H1 (cell line): ENCODE data around the gene SCARB1. TPM values are rescaled to one million over a fixed set of nuclear protein-coding genes. Genes with fewer than 3 reads are reported as not detected.

Experiments used
- CTCF ChIA-PET: fragments of 300-600 bp; sonication (Branson Sonifier 250); formaldehyde crosslinking; loops from one replicate; lab custom pipeline; 2021; ENCODE audit not compliant: partially characterized antibody; lab: Charles Lee
- POLR2A ChIA-PET: fragments of 300-600 bp; sonication (Branson Sonifier 250); formaldehyde crosslinking; loops from one replicate; lab custom pipeline; 2021; ENCODE audit warnings: inconsistent platforms; ENCODE audit not compliant: partially characterized antibody; lab: Charles Lee
- DNase-seq, 2 experiments: peaks; one replicate each; pipeline versions ENCODE4 v3.0.0 to v3.0.0-alpha.2; 2010 to 2022; ENCODE audit warnings: low spot score in 2 of 2, low read depth in 1 of 2, mixed read lengths in 1 of 2
- FAIRE-seq: peaks from 2 replicates; lab custom pipeline; 2011; peaks lifted over from hg19 to GRCh38; lab: Jason Lieb, UNC
- H2AFZ ChIP-seq: 2 replicates; pipeline ENCODE4 v1.8.1; 2012; ENCODE audit warnings: low read length, inconsistent platforms
- H2AK5ac ChIP-seq: 2 replicates; pipeline ENCODE4 v1.6.1; 2013; ENCODE audit warnings: low read depth, low read length
- H2BK120ac ChIP-seq: replicated peaks from 2 replicates; pipeline ENCODE3; 2013; ENCODE audit warnings: low read depth, low read length, inconsistent platforms
- H2BK12ac ChIP-seq: 2 replicates; pipeline ENCODE4 v1.6.1; 2013; ENCODE audit warnings: low read depth, low read length
- H2BK15ac ChIP-seq: 2 replicates; pipeline ENCODE4 v1.6.1; 2013; ENCODE audit warnings: low read length
- H2BK20ac ChIP-seq: 2 replicates; pipeline ENCODE4 v1.6.1; 2013; ENCODE audit warnings: low read length
- H2BK5ac ChIP-seq: 2 replicates; pipeline ENCODE4 v1.6.1; 2013; ENCODE audit warnings: low read depth, low read length
- H3K14ac ChIP-seq: 2 replicates; pipeline ENCODE4 v1.6.1; 2013; ENCODE audit warnings: inconsistent platforms; ENCODE audit not compliant: insufficient read length
- H3K18ac ChIP-seq: 2 replicates; pipeline ENCODE4 v1.6.1; 2013; ENCODE audit warnings: low read length; ENCODE audit errors: extremely low read depth
- H3K23ac ChIP-seq: 2 replicates; pipeline ENCODE4 v1.6.1; 2013; ENCODE audit warnings: inconsistent platforms; ENCODE audit not compliant: insufficient read length
- H3K23me2 ChIP-seq: 2 replicates; pipeline ENCODE4 v1.6.1; 2013; ENCODE audit warnings: low read depth, low read length
- H3K27ac ChIP-seq: 2 replicates; pipeline ENCODE4 v1.6.1; 2011; ENCODE audit warnings: low read depth, low read length, inconsistent platforms
- H3K27me3 ChIP-seq, 4 experiments: replicated peaks in 1 of 4; 1 replicate in 1 of 4; 2 replicates in 3 of 4; pipeline versions ENCODE4 v1.6.1 to v1.8.1; 2011 to 2013; ENCODE audit warnings: low read length in 3 of 4, mild to moderate bottlenecking in 3 of 4, inconsistent platforms in 2 of 4, mixed read lengths in 2 of 4, moderate library complexity in 1 of 4; ENCODE audit not compliant: control insufficient read depth in 3 of 4, insufficient read depth in 3 of 4; ENCODE audit errors: extremely low read depth in 1 of 4
- H3K36me3 ChIP-seq, 4 experiments: 2 replicates each; pipeline versions ENCODE4 v1.6.1 to v1.8.1; 2011 to 2013; ENCODE audit warnings: mild to moderate bottlenecking in 4 of 4, low read length in 3 of 4, moderate library complexity in 2 of 4, control low read depth in 1 of 4, inconsistent platforms in 1 of 4; ENCODE audit not compliant: insufficient read depth in 4 of 4, control insufficient read depth in 2 of 4
- H3K4ac ChIP-seq: replicated peaks from 2 replicates; pipeline ENCODE3; 2013; ENCODE audit warnings: low read length, low read depth, mixed read lengths, inconsistent platforms; ENCODE audit not compliant: insufficient read length
- H3K4me1 ChIP-seq, 4 experiments: replicated peaks in 1 of 4; 1 replicate in 1 of 4; 2 replicates in 3 of 4; pipeline versions ENCODE4 v1.6.1 to v1.8.1; 2011 to 2013; ENCODE audit warnings: low read length in 3 of 4, inconsistent platforms in 2 of 4, mixed read lengths in 1 of 4; ENCODE audit not compliant: insufficient read depth in 4 of 4, control insufficient read depth in 3 of 4
- H3K4me2 ChIP-seq, 2 experiments: 2 replicates each; pipeline versions ENCODE4 v1.6.1 to v1.8.1; 2011 to 2013; ENCODE audit warnings: low read depth in 2 of 2, low read length in 2 of 2, control low read depth in 1 of 2, inconsistent platforms in 1 of 2, mild to moderate bottlenecking in 1 of 2; ENCODE audit not compliant: insufficient read depth in 1 of 2
- H3K4me3 ChIP-seq, 4 experiments: fragments of 200-600, 300-600 bp in 1 of 4; sonication (generic), shearing (Covaris generic), sonication (Bioruptor Twin) in 1 of 4; 2 replicates each; pipeline versions ENCODE4 v1.5.1 to v1.8.1; 2011 to 2016; ENCODE audit warnings: low read length in 4 of 4, low read depth in 3 of 4, control low read depth in 2 of 4, inconsistent platforms in 2 of 4, mild to moderate bottlenecking in 2 of 4, mixed read lengths in 1 of 4, moderate library complexity in 1 of 4; ENCODE audit not compliant: insufficient read depth in 2 of 4; ENCODE audit errors: extremely low read depth in 1 of 4
- H3K56ac ChIP-seq: replicated peaks from 2 replicates; pipeline ENCODE3; 2013; ENCODE audit warnings: low read depth, mild to moderate bottlenecking, mixed read lengths, low read length, inconsistent platforms; ENCODE audit not compliant: insufficient read length
- H3K79me1 ChIP-seq: 2 replicates; pipeline ENCODE4 v1.6.1; 2013; ENCODE audit warnings: low read depth, low read length, control low read depth
- H3K79me2 ChIP-seq, 2 experiments: 2 replicates each; pipeline versions ENCODE4 v1.6.1 to v1.8.1; 2012 to 2013; ENCODE audit warnings: low read length in 2 of 2, mild to moderate bottlenecking in 2 of 2, inconsistent platforms in 1 of 2; ENCODE audit not compliant: insufficient read depth in 2 of 2, control insufficient read depth in 1 of 2
- H3K9ac ChIP-seq, 4 experiments: replicated peaks in 1 of 4; 1 replicate in 1 of 4; 2 replicates in 3 of 4; pipeline versions ENCODE4 v1.6.1 to v1.8.1; 2011 to 2013; ENCODE audit warnings: low read depth in 3 of 4, low read length in 3 of 4, control low read depth in 2 of 4, mild to moderate bottlenecking in 2 of 4, moderate library complexity in 2 of 4, inconsistent platforms in 1 of 4; ENCODE audit errors: extremely low read depth in 1 of 4
- H3K9me3 ChIP-seq, 2 experiments: 2 replicates each; pipeline versions ENCODE4 v1.6.1 to v1.8.1; 2012 to 2013; ENCODE audit warnings: mild to moderate bottlenecking in 2 of 2, moderate library complexity in 2 of 2, control low read depth in 1 of 2, inconsistent platforms in 1 of 2, low read depth in 1 of 2, low read length in 1 of 2, mixed read lengths in 1 of 2; ENCODE audit not compliant: insufficient read depth in 2 of 2
- H4K20me1 ChIP-seq, 2 experiments: replicated peaks in 1 of 2; 2 replicates each; pipeline versions ENCODE3 to v1.8.1; 2011 to 2013; ENCODE audit warnings: inconsistent platforms in 2 of 2, low read length in 2 of 2, mild to moderate bottlenecking in 1 of 2; ENCODE audit not compliant: insufficient read depth in 2 of 2, control insufficient read depth in 1 of 2
- H4K5ac ChIP-seq: 2 replicates; pipeline ENCODE4 v1.6.1; 2013; ENCODE audit warnings: low read length, low read depth, mixed read lengths, inconsistent platforms; ENCODE audit not compliant: insufficient read length
- H4K8ac ChIP-seq: 2 replicates; pipeline ENCODE4 v1.8.0; 2013; ENCODE audit warnings: mild to moderate bottlenecking, moderate library complexity, low read length, inconsistent platforms; ENCODE audit not compliant: insufficient read depth; ENCODE audit errors: extremely low read depth
- H4K91ac ChIP-seq: replicated peaks from 2 replicates; pipeline ENCODE3; 2013; ENCODE audit warnings: low read length, mixed read lengths, inconsistent platforms; ENCODE audit not compliant: insufficient read length
- BRCA1 ChIP-seq: IDR thresholded peaks from 2 replicates; pipeline ENCODE4 v1.6.1; 2012; ENCODE audit warnings: low read depth, low read length, improper control_type of control experiment
- HDAC6 ChIP-seq: IDR thresholded peaks from one replicate; pipeline ENCODE4 v1.7.1; 2012; ENCODE audit warnings: low read depth, mild to moderate bottlenecking, inconsistent platforms, low read length, moderate library complexity
- JUN ChIP-seq: IDR thresholded peaks from 2 replicates; pipeline ENCODE4 v1.6.1; 2011; ENCODE audit warnings: low read depth, mild to moderate bottlenecking, improper control_type of control experiment, low read length
- PHF8 ChIP-seq: fragments of 200-600 bp; sonication (generic); conservative IDR thresholded peaks from 2 replicates; pipeline ENCODE4 v1.7.1; 2012; ENCODE audit warnings: low read depth, mild to moderate bottlenecking, inconsistent platforms, low read length, moderate library complexity
- RAD21 ChIP-seq, 2 experiments: IDR thresholded peaks in 1 of 2; conservative IDR thresholded peaks in 1 of 2; 2 replicates each; pipeline ENCODE4 v1.6.1; 2011; ENCODE audit warnings: low read depth in 2 of 2, low read length in 2 of 2, improper control_type of control experiment in 1 of 2, inconsistent platforms in 1 of 2, mild to moderate bottlenecking in 1 of 2, moderate library complexity in 1 of 2
- RNF2 ChIP-seq: fragments of 200-900, 300-1000 bp; sonication (generic); IDR thresholded peaks from 2 replicates; pipeline ENCODE4 v1.7.1; 2016; ENCODE audit warnings: borderline replicate concordance, low read depth, mild to moderate bottlenecking, antibody characterized with exemption, low read length; ENCODE audit not compliant: poor library complexity, severe bottlenecking; ENCODE audit errors: missing control alignments
- SP1 ChIP-seq: IDR thresholded peaks from 2 replicates; pipeline ENCODE4 v1.6.1; 2011; ENCODE audit warnings: low read depth, low read length
- WGBS, 2 experiments: shearing (Covaris generic) in 1 of 2; methylation state at CpG; one replicate each; pipeline versions ENCODE4 v1.1.6 to v1.1.7; 2013 to 2015; ENCODE audit warnings: low lambda C conversion rate in 2 of 2, mixed read lengths in 2 of 2, inconsistent platforms in 1 of 2, low coverage in 1 of 2, missing lambda C conversion rate in 1 of 2; ENCODE audit not compliant: insufficient replicate concordance in 2 of 2, insufficient coverage in 1 of 2, insufficient read length in 1 of 2; ENCODE audit errors: extremely low coverage in 1 of 2, missing lambda C conversion rate in 1 of 2; 5-methylcytosine and 5-hydroxymethylcytosine counted together
- polyA plus RNA-seq, 7 experiments: library from polyadenylated mRNA; depleted of rRNA in 3 of 7; stranded (reverse) in 5 of 7; unstranded in 2 of 7; fragments of >200 nt in 5 of 7; fragments of 200-250 nt in 2 of 7; gene quantifications; 1 replicate in 5 of 7; 2 replicates in 1 of 7; 4 replicates in 1 of 7; pipeline versions ENCODE4 v1.2.1 to v1.2.3, GENCODE V29; 2011 to 2013; ENCODE audit warnings: missing spikeins in 2 of 7, mixed read lengths in 2 of 7
- total RNA-seq: library from RNA; stranded (reverse); fragmentation: NEBNext Ultra II Directional; extraction: Animal tissue kit (Norgen Biotek cat#: 25700); gene quantifications from 2 replicates; pipeline ENCODE4 v1.2.1, GENCODE V29; 2021
- TF ChIP-seq, protein P1 (sequence below): IDR thresholded peaks from 2 replicates; pipeline ENCODE4 v1.6.1; 2011; ENCODE audit warnings: low read depth, mild to moderate bottlenecking, low read length; ENCODE audit not compliant: insufficient read depth
- TF ChIP-seq, protein P2 (sequence below): IDR thresholded peaks from 2 replicates; pipeline ENCODE4 v1.6.1; 2012; ENCODE audit warnings: inconsistent platforms
- TF ChIP-seq, protein P3 (sequence below): IDR thresholded peaks from 2 replicates; pipeline ENCODE4 v1.6.1; 2011; ENCODE audit warnings: low read length, improper control_type of control experiment

The SCARB1 gene
- total and polyA plus RNA-seq, 2 of the 8 experiments (the other 6 are each of a cell fraction or from before 2014, with no cell fraction given), result 45.3 to 57.1 TPM

DNA sequence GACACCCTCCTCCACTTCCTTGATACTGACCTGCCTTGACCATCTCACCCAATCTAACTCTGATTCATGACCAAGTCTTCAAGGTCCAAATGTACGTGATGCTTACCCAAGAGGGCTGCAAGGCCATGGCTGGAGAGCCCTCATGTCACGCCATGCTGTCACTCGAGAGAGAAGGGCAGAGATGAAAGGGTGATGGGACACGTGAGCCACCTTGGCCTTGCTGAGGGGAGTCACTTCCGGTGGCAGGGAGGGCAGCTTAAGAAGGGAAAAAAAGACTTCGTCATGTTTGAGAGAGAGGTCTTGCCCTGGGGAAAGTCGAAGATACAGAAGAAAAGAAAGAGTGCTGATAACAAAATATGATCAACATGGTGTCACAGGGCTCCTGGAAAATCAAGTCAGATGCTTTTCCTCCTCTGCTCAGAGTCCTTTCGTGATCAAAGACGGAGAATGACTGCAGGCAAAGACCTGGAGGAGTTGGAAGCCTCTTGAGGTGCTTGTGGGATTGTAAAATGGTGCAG is 3.3 kb upstream of the SCARB1 start:
- Histone ChIP-seq H3K14ac (no peak overlapping the region), H2BK120ac (no peak overlapping the region), H3K23ac (no peak overlapping the region), H2AK5ac (no peak overlapping the region), H2BK20ac (no peak overlapping the region), H3K56ac (no peak overlapping the region), H3K4ac (no peak overlapping the region), H3K4me1 (peaks cover 0 to 25% (median 12%) of the 10 kb centered on the region in 4 experiments; a peak in 6 of 7 replicates), H3K23me2 (peaks cover 9% of the 10 kb centered on the region; the same call in 1 of the 2 replicates), H3K79me1 (no peaks in the 10 kb centered on the region), H2BK12ac (no peak overlapping the region), H4K20me1 (peaks cover 0 to 3% of the 10 kb centered on the region in 2 experiments), H3K9ac (no peak overlapping the region), H4K5ac (no peak overlapping the region), H2BK15ac (no peak overlapping the region), H3K79me2 (peaks cover 0 to 4% of the 10 kb centered on the region in 2 experiments; a peak in 1 of 4 replicates), H3K9me3 (no peaks in the 10 kb centered on the region), H3K18ac (no peak overlapping the region), H4K8ac (no peak overlapping the region), H3K4me3 (no peak overlapping the region), H3K4me2 (no peak overlapping the region), H3K36me3 (no peaks in the 10 kb centered on the region), H2BK5ac (no peak overlapping the region), H3K27ac (no peak overlapping the region), H3K27me3 (peaks cover 0 to 4% (median 0%) of the 10 kb centered on the region in 4 experiments; a peak in 2 of 7 replicates), H2AFZ (no peak overlapping the region), H4K91ac (no peak overlapping the region)
- FAIRE-seq (no peak), DNase-seq (no peak)
- no peak for TF ChIP-seq HDAC6
- no peak for TF ChIP-seq JUN
- no peak for TF ChIP-seq BRCA1
- TF ChIP-seq RAD21 (IDR thresholded peaks at IDR 0.05 in 1 of 2, conservative IDR thresholded peaks at IDR 0.05 in 1 of 2; ENCODE audit: low read depth in 2 of 2, low read length in 2 of 2), result no peak
- TF ChIP-seq, protein P1, sequence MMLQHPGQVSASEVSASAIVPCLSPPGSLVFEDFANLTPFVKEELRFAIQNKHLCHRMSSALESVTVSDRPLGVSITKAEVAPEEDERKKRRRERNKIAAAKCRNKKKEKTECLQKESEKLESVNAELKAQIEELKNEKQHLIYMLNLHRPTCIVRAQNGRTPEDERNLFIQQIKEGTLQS, result no peak
- TF ChIP-seq, protein P2, sequence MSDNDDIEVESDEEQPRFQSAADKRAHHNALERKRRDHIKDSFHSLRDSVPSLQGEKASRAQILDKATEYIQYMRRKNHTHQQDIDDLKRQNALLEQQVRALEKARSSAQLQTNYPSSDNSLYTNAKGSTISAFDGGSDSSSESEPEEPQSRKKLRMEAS, result no peak
- no peak for TF ChIP-seq SP1
- TF ChIP-seq, protein P3, sequence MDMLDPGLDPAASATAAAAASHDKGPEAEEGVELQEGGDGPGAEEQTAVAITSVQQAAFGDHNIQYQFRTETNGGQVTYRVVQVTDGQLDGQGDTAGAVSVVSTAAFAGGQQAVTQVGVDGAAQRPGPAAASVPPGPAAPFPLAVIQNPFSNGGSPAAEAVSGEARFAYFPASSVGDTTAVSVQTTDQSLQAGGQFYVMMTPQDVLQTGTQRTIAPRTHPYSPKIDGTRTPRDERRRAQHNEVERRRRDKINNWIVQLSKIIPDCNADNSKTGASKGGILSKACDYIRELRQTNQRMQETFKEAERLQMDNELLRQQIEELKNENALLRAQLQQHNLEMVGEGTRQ, result no peak
- TF ChIP-seq RNF2, result no peak
- TF ChIP-seq PHF8, result no peak
- CTCF ChIA-PET, result interaction anchor here (0.6 to 0.7 kb wide), 3 partner anchors 13 to 469 kb away, joined by 3 read pairs; no protein-coding TSS in a partner anchor
- POLR2A ChIA-PET, result interaction anchor here (1.5 kb wide), 1 partner anchor 8 kb away, joined by 5 read pairs; no protein-coding TSS in a partner anchor
- 92% methylated on average over 9 of the region's 9 CpGs; no CpG with 5 or more reads in 1 of the 2 experiments for WGBS, 2 experiments
